ENCODE results near the gene ACOT2.
A peak's percentile ranks its signal among the peaks of the same experiment; 100 is the strongest.
"Not testable (repeated sequence)": the region's sequence is repeated elsewhere in the genome, so short reads cannot be mapped to it uniquely, and the experiment has no call there.

Gene ACOT2

GRCh38 chr14:73569185-73569958 lies at the start of gene ACOT2:
ACOT2 (plus strand) TSS chr14:73569213; CDS start chr14:73569241, 28 bp downstream.
- Mint-ChIP-seq H3K36me3 (ENCODE audit: insufficient read depth) (peaks cover 30% of the 10 kb centered on the region), H3K4me3 (peak within 1 kb of the TSS; percentile 93), H3K27ac (ENCODE audit: low read depth) (peak within 1 kb of the TSS; percentile 90), H3K4me1 (peaks cover 38% of the 10 kb centered on the region)
- H3K9me3 Mint-ChIP-seq, H3K27me3 Mint-ChIP-seq: not testable (repeated sequence)
- DNase-seq (ENCODE audit: low spot score in 2 of 2) (peak; percentile 51 to 64), ATAC-seq (replicated peaks; ENCODE audit: extremely low read depth, poor library complexity, severe bottlenecking) (peak; percentile 76)

- Mint-ChIP-seq H3K27me3 (no peaks in the 10 kb centered on the region), H3K4me3 (no peak overlapping the region), H3K4me1 (no peaks in the 10 kb centered on the region), H3K9me3 (no peaks in the 10 kb centered on the region), H3K36me3 (ENCODE audit: insufficient read depth) (peaks cover 1% of the 10 kb centered on the region), H3K27ac (ENCODE audit: low read depth) (no peak overlapping the region)
- DNase-seq (ENCODE audit: low spot score in 2 of 2) = no peak
- ATAC-seq (replicated peaks; ENCODE audit: extremely low read depth, poor library complexity, severe bottlenecking) = no peak
These were observed 47.8 kb upstream of the ACOT2 start for GRCh38 chr14:73521229-73521628.

- H3K27ac Mint-ChIP-seq (ENCODE audit: low read depth) = no peak overlapping the region
- ATAC-seq (replicated peaks; ENCODE audit: extremely low read depth, poor library complexity, severe bottlenecking) (no peak), DNase-seq (ENCODE audit: low spot score in 2 of 2) (no peak)
- no peaks in the 10 kb centered on the region for H3K9me3 Mint-ChIP-seq
- no peaks in the 10 kb centered on the region for H3K27me3 Mint-ChIP-seq
- no peaks in the 10 kb centered on the region for H3K4me1 Mint-ChIP-seq
- no peaks in the 10 kb centered on the region for H3K36me3 Mint-ChIP-seq (ENCODE audit: insufficient read depth)
- H3K4me3 Mint-ChIP-seq = no peak overlapping the region
These were observed 44.5 kb upstream of the ACOT2 start for GRCh38 chr14:73524493-73524892.

GRCh38 chr14:73526036-73526984 lies 42.7 kb upstream of the ACOT2 start:
- no peak overlapping the region for H3K27ac Mint-ChIP-seq (ENCODE audit: low read depth)
- no peaks in the 10 kb centered on the region for H3K9me3 Mint-ChIP-seq
- ATAC-seq (replicated peaks; ENCODE audit: extremely low read depth, poor library complexity, severe bottlenecking) (no peak), DNase-seq (ENCODE audit: low spot score in 2 of 2) (no peak)
- H3K36me3 Mint-ChIP-seq (ENCODE audit: insufficient read depth) = no peaks in the 10 kb centered on the region
- H3K27me3 Mint-ChIP-seq = no peaks in the 10 kb centered on the region
- H3K4me1 Mint-ChIP-seq = no peaks in the 10 kb centered on the region
- no peak overlapping the region for H3K4me3 Mint-ChIP-seq

- not testable (repeated sequence) for H3K36me3 Mint-ChIP-seq (ENCODE audit: insufficient read depth); H3K4me1 Mint-ChIP-seq; H3K4me3 Mint-ChIP-seq; H3K27me3 Mint-ChIP-seq; H3K9me3 Mint-ChIP-seq; DNase-seq (ENCODE audit: low spot score in 2 of 2); H3K27ac Mint-ChIP-seq (ENCODE audit: low read depth); ATAC-seq (replicated peaks; ENCODE audit: extremely low read depth, poor library complexity, severe bottlenecking)
These were observed 39.7 kb upstream of the ACOT2 start for GRCh38 chr14:73529356-73529755.

- not testable (repeated sequence) for H3K36me3 Mint-ChIP-seq (ENCODE audit: insufficient read depth); H3K9me3 Mint-ChIP-seq; H3K4me1 Mint-ChIP-seq; ATAC-seq (replicated peaks; ENCODE audit: extremely low read depth, poor library complexity, severe bottlenecking); H3K4me3 Mint-ChIP-seq; H3K27ac Mint-ChIP-seq (ENCODE audit: low read depth); H3K27me3 Mint-ChIP-seq; DNase-seq (ENCODE audit: low spot score in 2 of 2)
These were observed 37.0 kb upstream of the ACOT2 start for GRCh38 chr14:73531971-73532370.

- peak overlapping the region; percentile 29 for H3K4me3 Mint-ChIP-seq
- not testable (repeated sequence) for DNase-seq (ENCODE audit: low spot score in 2 of 2); H3K9me3 Mint-ChIP-seq; H3K36me3 Mint-ChIP-seq (ENCODE audit: insufficient read depth); H3K27me3 Mint-ChIP-seq; H3K4me1 Mint-ChIP-seq; H3K27ac Mint-ChIP-seq (ENCODE audit: low read depth)
- peak; percentile 45 for ATAC-seq (replicated peaks; ENCODE audit: extremely low read depth, poor library complexity, severe bottlenecking)
These were observed 31.6 kb upstream of the ACOT2 start for GRCh38 chr14:73537244-73538045.

- H3K4me3 Mint-ChIP-seq, H3K9me3 Mint-ChIP-seq: not testable (repeated sequence)
- DNase-seq (ENCODE audit: low spot score in 2 of 2) = peak in 1 of 2 donors; percentile 12
These were observed 30.0 kb upstream of the ACOT2 start for GRCh38 chr14:73539017-73539416.

GRCh38 chr14:73542961-73543360 lies 26.1 kb upstream of the ACOT2 start:
- not testable (repeated sequence) for DNase-seq (ENCODE audit: low spot score in 2 of 2); ATAC-seq (replicated peaks; ENCODE audit: extremely low read depth, poor library complexity, severe bottlenecking); H3K27ac Mint-ChIP-seq (ENCODE audit: low read depth); H3K9me3 Mint-ChIP-seq; H3K4me3 Mint-ChIP-seq; H3K36me3 Mint-ChIP-seq (ENCODE audit: insufficient read depth); H3K4me1 Mint-ChIP-seq; H3K27me3 Mint-ChIP-seq

More at GRCh38 chr14:73539017-73539416, 30.0 kb upstream of the ACOT2 start:
- peak; percentile 97 for ATAC-seq (replicated peaks; ENCODE audit: extremely low read depth, poor library complexity, severe bottlenecking)
- not testable (repeated sequence) for H3K27me3 Mint-ChIP-seq; H3K4me1 Mint-ChIP-seq; H3K27ac Mint-ChIP-seq (ENCODE audit: low read depth); H3K36me3 Mint-ChIP-seq (ENCODE audit: insufficient read depth)

GRCh38 chr14:73545353-73545752 lies 23.7 kb upstream of the ACOT2 start:
- H3K4me1 Mint-ChIP-seq; H3K27me3 Mint-ChIP-seq; H3K4me3 Mint-ChIP-seq; H3K27ac Mint-ChIP-seq (ENCODE audit: low read depth); H3K9me3 Mint-ChIP-seq; ATAC-seq (replicated peaks; ENCODE audit: extremely low read depth, poor library complexity, severe bottlenecking); H3K36me3 Mint-ChIP-seq (ENCODE audit: insufficient read depth); DNase-seq (ENCODE audit: low spot score in 2 of 2): not testable (repeated sequence)

- H3K4me1 Mint-ChIP-seq = not testable (repeated sequence)
These were observed 19.9 kb upstream of the ACOT2 start for GRCh38 chr14:73549097-73549496.

GRCh38 chr14:73549889-73550524 lies 19.0 kb upstream of the ACOT2 start:
- not testable (repeated sequence) for ATAC-seq (replicated peaks; ENCODE audit: extremely low read depth, poor library complexity, severe bottlenecking); H3K27me3 Mint-ChIP-seq; H3K27ac Mint-ChIP-seq (ENCODE audit: low read depth); H3K9me3 Mint-ChIP-seq; H3K36me3 Mint-ChIP-seq (ENCODE audit: insufficient read depth); H3K4me3 Mint-ChIP-seq; DNase-seq (ENCODE audit: low spot score in 2 of 2); H3K4me1 Mint-ChIP-seq

More at GRCh38 chr14:73549097-73549496, 19.9 kb upstream of the ACOT2 start:
- not testable (repeated sequence) for H3K27me3 Mint-ChIP-seq; H3K9me3 Mint-ChIP-seq; H3K36me3 Mint-ChIP-seq (ENCODE audit: insufficient read depth); H3K27ac Mint-ChIP-seq (ENCODE audit: low read depth); H3K4me3 Mint-ChIP-seq; ATAC-seq (replicated peaks; ENCODE audit: extremely low read depth, poor library complexity, severe bottlenecking); DNase-seq (ENCODE audit: low spot score in 2 of 2)

Data from central memory CD8-positive, alpha-beta T cell (primary cell).